ENCODE data around the gene NFE2L1.

- TF ChIP-seq POLR2AphosphoS5 (IDR thresholded peaks at IDR 0.05) (no peak), POLR2A (IDR thresholded peaks at IDR 0.05) (no peak), EP300 (IDR thresholded peaks at IDR 0.05) (no peak)
- TF ChIP-seq, protein P1, sequence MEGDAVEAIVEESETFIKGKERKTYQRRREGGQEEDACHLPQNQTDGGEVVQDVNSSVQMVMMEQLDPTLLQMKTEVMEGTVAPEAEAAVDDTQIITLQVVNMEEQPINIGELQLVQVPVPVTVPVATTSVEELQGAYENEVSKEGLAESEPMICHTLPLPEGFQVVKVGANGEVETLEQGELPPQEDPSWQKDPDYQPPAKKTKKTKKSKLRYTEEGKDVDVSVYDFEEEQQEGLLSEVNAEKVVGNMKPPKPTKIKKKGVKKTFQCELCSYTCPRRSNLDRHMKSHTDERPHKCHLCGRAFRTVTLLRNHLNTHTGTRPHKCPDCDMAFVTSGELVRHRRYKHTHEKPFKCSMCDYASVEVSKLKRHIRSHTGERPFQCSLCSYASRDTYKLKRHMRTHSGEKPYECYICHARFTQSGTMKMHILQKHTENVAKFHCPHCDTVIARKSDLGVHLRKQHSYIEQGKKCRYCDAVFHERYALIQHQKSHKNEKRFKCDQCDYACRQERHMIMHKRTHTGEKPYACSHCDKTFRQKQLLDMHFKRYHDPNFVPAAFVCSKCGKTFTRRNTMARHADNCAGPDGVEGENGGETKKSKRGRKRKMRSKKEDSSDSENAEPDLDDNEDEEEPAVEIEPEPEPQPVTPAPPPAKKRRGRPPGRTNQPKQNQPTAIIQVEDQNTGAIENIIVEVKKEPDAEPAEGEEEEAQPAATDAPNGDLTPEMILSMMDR (IDR thresholded peaks at IDR 0.05) = no peak
Measured at GRCh38 chr17:48064638-48065037, 16.5 kb downstream of the NFE2L1 start.
